UCSD-AML1 (cell line): ENCODE results near the gene KRT77.

Source experiments
- DNase-seq: peaks from one replicate; lab custom pipeline; 2025; ENCODE audit not compliant: unreplicated experiment; lab: John Stamatoyannopoulos, UW

KRT77 gene

DNA sequence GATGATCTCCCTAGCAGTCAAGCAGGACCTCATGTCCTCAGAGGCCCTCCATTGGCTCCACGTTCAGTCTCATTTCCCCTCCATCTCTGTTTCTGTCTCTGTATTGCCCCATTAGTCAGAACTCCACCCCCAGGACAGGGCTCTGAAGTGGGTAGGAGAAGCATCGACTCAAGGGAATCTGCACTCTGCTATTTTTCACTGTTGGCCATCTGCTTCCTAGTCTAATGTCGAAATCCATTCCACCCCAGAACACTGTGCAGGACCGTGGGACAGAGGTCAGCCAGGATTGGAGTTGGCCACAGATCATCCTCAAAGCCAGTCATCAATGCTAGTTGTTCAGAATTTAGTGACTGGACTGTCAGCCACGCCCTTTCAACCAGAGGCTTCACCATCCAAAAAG lies 10.1 kb downstream of the KRT77 start:
- no peak for DNase-seq

DNA sequence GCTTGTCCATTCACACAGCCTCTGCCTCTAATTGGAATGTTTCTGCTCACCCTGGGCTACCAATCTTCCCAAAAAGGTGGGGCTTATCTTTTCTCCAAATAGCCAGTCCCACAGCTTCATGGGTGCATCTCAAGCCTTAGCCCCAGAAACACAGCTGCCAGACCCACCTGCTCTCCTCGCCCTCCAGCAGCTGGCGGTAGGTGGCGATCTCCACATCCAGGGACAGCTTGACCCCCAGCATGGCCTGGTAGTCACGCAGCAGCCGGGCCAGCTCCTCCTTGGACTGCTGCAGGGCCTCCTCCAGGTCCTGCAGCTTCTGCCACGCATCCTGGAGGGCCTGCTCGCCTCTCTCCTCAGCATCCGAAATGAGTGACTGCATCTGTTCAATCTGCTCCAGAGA lies 11.1 kb downstream of the KRT77 start:
- peak; percentile 33 for DNase-seq

DNA sequence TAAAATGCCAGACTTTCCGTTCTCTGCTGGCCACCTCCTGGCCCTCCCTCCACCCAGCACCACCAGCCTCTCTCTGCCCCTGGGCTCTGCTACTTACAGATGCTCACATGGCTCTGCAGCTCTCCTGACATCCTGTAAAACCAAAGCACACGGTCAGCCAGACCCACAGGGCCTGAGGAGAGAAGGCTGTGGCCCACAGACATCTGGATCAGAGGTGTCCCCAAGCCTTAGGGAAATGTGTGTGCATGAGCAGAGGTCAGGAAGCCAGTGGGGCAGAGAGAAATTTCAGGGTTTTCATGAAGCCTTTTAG lies 11.5 kb downstream of the KRT77 start:
- no peak for DNase-seq

DNA sequence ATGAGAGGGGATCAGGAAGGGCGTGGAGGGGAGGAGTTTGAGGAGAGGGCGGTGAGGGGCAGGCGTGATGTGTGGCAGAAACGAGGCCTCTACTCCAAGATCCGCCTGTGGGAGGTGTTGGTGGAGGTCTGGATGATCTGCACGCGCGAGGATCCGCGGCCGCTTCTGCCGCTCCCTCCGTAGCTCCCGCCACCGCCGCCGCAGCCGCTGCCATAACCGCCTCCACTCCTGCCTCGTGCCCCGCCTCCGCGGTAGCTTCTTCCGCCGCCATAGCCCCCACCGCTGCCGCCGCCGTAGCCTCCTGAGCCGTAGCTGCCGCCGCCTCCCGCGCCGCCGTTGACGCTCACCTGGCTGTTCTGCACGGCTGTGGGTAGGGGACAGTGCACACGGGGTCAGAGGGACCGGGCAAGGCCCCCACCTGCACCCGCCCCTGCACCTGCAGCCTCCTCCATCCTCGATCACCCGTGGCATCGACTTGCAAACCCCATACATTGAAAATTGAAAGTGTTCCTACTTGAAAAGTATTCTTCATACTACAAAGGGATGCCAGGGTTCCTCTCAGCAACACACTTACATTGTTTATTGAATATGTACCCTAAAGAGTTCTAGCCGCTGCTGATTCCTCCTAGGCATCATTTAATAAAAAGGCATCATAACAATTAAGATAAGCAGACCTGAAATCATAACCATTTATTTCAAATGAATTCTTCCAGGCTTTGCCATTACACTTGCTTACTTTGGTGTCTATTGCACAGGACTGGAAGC lies 12.1 kb downstream of the KRT77 start:
- DNase-seq = no peak

DNA sequence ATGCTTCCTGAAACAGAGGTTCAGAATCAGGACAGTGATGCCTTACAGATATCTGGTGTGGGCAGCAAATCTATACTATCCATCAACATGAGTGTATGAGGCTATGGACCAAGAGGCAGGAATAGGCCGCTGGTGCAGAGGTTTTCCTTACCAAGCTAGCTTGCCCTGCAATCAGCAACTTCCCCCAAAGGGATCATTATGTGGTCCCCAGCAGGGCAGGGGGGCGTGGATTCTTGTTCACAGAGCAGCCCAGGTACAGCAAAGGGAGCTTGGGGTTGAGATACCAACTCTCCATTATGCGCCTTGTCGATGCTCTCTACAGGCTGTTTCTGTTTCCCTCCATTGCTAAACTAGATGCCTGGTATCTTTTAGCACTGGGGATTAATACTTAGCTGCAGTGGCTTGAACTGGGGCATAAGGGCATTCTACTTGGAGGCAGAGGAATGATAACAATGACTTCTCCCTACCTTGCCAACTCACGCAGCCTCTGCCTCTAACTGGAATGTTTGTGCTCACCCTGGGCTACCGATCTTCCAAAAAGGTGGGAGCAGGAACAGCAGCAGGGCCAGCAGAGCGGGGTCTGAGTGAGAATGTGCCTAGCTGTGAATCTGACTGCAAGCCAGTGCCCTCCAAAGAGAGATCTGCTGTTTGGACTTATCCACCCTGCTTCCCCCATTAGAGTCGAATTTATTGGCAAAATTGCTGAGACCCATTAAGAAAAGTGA lies 12.8 kb downstream of the KRT77 start:
- no peak for DNase-seq

DNA sequence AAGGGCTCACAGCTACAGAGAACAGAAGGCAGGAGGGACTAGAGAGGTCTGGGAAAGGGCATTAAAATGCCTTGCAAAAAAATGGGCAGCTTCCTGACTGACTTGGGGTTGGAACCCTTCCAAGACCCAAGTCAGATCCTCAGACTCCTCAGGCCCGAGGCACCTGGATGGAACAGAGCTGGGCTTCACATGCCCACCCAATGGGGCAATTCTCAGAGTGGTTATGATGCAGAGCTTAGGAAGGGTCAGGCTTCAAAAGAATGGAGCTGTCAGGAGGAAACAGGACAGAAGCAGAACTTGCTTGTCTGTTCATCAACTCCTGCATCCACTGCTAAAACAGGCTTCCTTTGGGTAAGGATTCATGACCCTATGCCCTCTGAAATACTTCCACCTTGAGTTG lies 13.4 kb downstream of the KRT77 start:
- no peak for DNase-seq

DNA sequence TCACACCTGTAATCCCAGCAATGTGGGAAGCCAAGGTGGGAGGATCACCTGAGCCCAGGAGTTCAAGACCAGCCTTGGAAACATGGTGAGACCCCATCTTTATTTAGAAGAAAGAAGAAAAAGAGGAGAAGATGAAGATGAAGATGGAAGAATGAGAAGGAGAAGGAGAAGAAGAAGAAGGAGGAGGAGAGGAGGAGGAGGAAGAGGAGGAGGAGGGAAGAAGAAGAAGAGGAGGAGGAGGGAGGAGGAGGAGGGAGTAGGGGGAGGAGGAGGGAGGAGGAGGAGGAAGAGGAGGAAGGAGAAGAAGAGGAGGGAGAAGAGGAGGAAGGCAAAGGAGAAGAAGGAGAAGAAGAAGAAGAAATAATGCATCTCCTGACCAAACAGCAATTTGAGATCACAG lies 14.1 kb downstream of the KRT77 start:
- DNase-seq = no peak

DNA sequence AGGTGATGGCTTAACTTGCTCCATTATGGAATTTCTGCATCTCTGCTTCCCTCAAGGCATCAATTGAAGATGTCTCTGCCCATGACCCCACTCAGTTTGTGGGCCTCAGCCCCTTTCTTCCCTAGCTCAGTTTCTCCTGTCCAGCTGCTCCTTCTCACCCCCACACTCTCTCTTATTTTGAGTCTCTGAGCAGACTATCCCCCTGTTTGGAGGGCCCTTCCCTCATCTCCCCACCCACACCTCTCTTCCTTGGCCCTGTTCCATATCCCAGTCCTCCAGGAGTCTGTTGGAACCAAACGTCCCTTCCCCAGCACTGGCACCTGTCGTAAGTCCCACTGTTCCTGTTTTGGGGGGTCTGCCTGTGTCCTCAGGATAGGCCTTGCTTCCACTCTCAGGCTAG lies 14.8 kb downstream of the KRT77 start:
- DNase-seq = no peak

DNA sequence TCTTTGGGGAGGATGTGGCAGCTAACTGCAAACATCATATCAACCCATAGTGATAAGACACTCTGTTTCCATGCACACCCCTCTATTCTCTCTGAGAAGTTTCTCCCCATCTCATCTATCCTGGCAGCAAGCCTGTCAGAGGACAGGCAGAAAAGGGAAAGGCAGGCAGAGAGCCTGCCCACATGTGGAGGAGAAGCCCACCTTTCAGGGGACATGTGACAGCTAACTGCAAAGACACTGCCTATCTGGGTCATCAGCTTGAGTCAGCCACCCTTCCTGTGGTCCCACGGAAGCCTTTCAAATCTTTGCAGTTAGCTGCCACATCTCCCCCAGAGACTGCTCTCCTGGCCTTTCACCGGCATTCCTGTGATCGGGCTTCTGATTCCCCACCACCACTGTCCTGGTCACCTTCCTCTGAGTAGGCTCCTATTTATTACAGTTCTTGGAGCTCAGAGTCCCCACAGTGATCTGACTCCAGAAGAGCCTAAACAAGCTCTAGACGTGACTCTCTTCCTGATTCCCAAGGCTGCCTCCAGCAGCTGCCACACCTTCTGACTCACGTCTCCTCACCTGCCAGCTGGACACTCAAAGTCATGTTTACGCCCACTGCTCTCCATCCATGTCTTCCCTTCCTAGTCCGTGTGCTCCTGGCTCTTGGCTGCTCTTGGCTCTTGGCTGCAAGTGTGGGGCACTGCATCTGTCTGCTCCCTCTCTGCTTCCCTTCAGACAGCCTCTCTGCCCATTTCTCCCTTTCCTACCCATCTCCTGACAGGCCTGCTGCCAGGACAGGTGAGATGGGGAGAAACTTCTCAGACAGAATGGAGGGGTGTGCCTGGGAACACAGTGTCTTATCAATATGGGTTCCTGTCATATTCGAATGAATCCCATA lies 15.6 kb downstream of the KRT77 start:
- DNase-seq = no peak

DNA sequence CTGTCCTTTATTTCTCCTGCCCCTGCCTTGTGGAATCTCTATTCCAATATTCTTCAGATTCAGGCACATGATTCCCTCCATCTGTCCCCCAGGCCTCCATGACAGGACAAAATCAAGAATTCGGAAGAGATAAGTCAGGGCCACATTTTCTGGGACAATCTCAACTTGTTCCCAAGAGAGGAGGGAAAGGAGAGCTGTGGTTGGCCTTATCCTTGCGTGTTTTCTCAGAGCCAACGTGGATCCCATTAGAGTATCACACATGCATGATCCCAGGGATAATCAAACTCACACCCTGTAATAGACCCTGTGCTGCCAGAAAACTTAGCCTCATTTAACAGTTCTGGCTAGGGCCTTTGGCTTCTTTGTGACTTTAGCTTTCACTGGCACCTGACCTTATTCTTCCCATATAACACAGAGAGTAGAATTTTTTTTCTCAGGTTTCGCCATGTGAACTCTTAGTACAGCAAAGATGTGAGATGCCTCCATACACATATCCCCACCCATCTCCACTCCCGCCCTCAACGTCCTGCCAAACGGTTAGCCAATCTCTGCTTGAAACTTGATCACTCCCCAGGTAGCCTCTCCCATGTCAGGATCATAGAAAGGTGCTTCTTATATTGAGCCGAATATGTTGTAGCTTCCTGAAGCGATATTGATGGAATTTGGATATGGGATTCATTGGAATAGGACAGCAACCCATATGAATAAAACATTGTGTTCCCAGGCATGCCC lies 16.4 kb downstream of the KRT77 start:
- DNase-seq = no peak

DNA sequence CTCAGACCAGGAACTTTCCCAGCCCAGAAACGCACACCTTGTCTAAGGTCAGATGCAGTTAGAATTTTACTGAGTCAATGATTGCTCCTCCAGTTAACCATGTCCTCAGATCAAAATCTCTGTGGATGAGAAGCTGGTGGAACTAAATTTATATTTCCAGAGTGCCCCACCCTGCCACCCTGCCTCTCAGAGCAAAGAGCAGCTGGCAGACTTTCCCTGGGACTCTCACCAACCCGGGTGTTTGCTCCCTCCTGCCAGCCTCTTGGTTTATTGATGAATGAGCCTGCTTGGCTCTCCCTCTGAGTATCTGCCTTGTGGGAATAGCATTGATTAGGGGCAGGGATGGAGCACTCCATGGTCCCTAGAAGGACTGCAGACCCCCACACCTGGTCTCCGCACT lies 17.3 kb downstream of the KRT77 start:
- no peak for DNase-seq

DNA sequence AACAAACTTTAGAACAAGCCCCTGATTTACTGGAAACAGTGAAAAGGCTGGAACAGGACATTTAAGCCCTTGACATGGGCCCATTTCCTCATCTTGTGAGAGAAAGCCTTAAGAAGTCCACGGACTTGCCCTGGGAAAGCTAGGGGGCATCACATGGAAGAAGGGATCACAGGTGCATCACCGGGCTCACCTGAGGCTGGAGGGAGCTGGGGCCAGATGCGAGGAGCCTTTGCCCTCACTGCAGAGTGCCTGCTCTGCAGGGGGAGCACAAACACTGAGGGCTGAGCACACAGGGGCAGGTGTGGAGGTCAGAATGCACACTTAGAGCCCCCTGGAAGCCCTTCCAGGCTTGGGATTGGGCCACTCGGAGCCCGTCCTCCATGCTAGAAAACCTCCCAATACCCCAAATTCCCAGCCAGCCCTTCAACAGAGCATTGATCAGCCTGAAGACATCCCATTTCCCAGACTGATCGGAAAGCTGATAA lies 17.9 kb downstream of the KRT77 start:
- DNase-seq = no peak

DNA sequence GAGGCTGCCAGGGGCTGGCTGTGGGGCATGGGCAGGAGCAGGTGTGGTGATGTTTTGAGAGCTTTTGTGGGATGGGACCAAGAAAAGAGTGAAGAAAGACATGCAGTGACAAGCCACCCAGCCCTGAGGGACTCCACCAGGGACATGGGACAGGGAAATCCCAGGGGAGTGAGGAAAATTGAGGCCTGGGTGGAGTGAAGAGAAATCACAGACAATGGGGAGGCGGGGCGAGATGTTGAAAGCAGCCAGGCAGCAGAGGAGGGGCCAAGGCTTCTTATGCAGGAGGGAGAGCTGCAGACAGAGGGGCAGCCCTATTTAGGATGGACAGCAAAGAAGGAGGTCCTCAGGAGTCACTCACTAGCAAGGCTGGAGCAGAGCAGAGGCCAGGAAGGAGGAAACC lies 18.9 kb downstream of the KRT77 start:
- no peak for DNase-seq

DNA sequence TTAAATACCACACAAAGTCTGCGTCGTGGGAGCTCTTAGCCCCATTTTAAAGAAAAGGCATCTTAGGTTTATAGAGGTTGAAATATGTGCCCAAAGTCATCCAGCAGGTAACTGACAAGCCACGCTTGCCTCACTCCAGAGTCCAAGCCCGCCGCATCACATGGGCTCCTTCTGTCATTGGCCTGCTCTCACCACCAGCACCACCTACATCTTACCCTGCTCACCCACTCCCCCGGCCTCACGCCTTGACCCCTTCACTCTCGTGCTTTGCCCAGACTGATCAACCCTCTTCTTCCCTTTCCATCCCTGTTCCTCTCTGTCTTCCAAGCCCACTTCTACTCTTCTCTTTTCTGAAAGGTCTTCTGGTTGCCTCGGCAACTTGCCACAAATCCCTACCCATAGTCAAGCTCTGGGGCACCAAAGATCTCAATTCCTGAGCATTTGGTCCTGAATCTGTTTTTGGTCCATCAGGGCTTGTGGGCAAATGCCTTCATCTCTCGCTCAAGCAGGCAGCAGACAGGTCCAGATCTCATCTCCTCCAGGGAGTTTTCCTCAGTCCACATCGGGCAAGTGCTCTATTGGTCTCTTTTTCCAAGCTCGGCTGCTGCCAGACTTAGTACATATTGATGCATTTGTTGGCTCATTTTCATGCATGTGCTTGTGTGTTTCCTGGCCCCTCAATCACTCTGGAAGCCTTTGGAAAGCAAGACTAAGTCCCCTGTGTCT lies 19.6 kb downstream of the KRT77 start:
- DNase-seq = no peak

DNA sequence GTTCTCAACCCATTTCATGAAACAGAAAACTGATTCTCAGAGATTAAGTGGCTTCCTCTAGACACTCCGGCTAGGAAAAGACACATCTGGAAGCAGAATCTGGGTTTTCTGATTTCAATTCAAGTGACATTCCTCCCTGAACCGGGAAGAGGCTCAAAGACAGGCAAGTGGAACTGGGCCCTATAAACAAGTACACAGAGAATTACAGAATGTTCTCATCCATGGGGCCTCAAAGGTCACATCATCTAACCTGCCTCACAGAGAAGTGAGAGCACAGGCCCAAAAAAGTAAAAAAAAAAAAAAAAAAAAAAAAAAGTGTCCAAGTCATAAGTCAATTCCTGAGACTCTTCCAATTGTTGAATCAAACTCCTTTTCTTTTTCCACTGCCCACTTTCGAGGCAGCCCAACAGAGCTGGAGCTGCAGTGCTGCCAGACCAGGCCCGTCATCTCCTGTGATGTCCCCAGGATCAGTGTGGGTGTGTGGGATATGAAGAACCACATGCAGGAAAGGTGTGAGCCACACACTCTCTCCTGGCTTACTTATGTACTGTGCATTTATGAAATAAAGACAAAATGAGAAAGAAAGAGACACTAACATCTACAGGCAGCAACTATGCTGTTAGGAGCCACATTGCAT lies 20.3 kb downstream of the KRT77 start:
- DNase-seq = no peak

DNA sequence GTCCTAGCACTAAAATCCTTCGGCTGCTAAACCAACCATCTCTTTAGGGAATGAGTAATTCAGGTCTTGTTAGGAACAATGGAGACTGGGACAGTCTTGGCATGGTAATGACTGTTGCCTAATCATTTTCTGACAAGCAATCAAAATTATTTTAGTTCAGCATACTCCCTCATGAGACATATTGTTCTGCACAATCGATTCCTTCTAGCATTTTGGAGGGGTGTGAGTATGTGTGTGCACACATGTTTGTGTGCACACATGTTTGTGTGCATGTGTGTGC lies 21.0 kb downstream of the KRT77 start:
- DNase-seq = no peak

DNA sequence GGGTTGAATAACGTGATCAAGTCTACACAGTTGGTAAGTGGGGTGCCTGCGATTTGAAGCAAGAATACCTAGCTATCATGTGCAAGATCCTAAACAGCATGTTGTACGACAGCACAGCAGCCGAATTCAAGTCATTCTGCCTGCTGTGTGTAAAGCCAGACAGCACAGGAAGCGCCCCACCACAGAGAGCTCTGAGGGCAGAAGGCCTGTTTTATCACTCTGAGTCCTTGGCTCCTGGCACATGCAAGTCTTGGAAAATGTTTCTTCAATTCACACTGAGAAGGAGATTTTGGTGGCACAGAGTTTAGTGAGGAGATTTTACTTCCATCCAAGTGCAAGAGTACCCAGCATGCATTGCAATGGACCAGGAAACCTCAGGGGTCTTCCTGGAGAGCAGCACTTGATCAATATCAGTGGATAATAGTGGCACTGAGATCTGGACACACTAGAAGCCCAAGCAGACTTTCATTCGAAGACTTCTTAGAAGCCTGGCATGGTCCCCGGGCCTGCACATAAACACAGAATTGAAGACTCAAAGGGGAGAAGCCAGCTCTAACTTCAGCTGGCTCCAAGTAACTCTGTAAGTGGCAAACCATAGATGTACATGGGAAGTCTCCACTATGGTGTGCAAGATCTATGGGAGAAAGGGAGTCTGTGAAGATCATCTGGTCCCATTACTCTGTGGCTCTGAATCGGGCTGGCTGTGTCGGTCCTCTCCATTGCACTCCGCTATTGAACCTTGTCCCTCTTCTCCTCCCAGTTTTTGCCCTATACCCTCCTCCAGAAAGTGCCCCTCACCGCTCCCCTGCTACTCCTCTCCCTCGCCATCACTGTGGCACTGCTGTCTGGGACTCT lies 21.6 kb downstream of the KRT77 start:
- no peak for DNase-seq

DNA sequence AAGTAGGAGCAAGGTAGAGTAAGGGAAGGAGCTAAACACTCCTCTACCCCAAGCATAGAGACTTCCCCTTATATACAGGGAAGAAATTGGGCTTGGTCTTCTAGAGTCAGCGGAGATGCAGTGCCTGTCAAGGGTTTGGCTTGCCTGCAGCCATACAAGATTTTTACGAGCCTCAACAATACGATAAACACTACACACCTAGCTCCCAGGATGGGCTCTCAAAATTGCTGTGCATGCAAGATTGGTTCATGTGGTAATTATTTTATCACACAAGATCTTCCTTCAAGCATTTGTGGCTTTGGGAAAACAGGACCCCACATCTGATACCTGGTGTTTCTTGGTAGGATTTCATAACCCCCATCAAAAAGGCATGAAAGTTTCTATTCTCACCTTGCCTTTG lies 23.0 kb downstream of the KRT77 start, which contains the start of gene KRT1:
TSS of gene KRT1 (minus strand) at position 45 of the 400 bp plus-strand sequence. CDS start 59 bp downstream, outside the sequence.
- DNase-seq = no peak

DNA sequence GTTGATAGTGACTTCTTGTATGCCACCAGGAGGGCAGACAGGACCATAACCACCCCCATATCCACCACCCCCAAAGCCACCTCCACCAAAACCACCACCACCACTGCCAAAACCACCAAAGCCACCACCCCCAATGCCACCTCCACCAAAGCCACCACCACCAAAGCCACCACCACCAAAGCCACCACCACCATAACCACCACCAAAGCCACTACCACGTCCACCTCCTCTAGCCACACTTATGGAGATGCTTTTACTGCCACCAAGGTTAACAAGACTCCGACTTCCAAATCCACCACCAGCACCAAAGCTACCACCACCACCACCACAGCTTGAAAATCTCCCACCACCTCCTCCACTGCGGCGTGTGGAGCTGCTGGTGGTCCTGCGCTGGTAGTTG lies 23.4 kb downstream of the KRT77 start:
- no peak for DNase-seq
